GM12873 (cell line): ENCODE data around the gene ITPR1.

Experiments used
- CTCF ChIP-seq: IDR thresholded peaks from 2 replicates; pipeline ENCODE4 v1.5.1; 2012; ENCODE audit warnings: low read depth, mild to moderate bottlenecking, moderate library complexity, low read length, control low read depth; ENCODE audit not compliant: insufficient read depth; ENCODE audit errors: missing control alignments

The ITPR1 gene

GRCh38 chr3:4825436-4826236, 332.5 kb downstream of the ITPR1 start:
- no peak for TF ChIP-seq CTCF

- TF ChIP-seq CTCF: no peak
Observed at GRCh38 chr3:4826237-4827100, 333.3 kb downstream of the ITPR1 start.

- TF ChIP-seq CTCF: no peak
Observed at GRCh38 chr3:4827767-4828166, 334.6 kb downstream of the ITPR1 start.

- TF ChIP-seq CTCF: no peak
Observed at GRCh38 chr3:4828279-4829030, 335.3 kb downstream of the ITPR1 start.

- no peak for TF ChIP-seq CTCF
Observed at GRCh38 chr3:4829031-4829394, 335.9 kb downstream of the ITPR1 start.

GRCh38 chr3:4830586-4830914, 337.4 kb downstream of the ITPR1 start:
- TF ChIP-seq CTCF: no peak

GRCh38 chr3:4831580-4831950, 338.4 kb downstream of the ITPR1 start:
- TF ChIP-seq CTCF: no peak
